ENCODE measurements around the gene HMG20A. TPM values are rescaled to one million over a fixed set of nuclear protein-coding genes. Genes with fewer than 3 reads are reported as not detected.
A peak's percentile ranks its signal among the peaks of the same experiment; 100 is the strongest.

Gene HMG20A
- total RNA-seq, 6 experiments from 2014 or later, result 14.6 to 21.1 (median 19.5) TPM

- Histone ChIP-seq H3K27me3 (no peaks in the 10 kb centered on the region), H3K4me1 (no peaks in the 10 kb centered on the region), H3K36me3 (peaks cover 0 to 47% (median 10%) of the 10 kb centered on the region in 4 donors), H3K4me3 (no peak overlapping the region), H3K9me3 (no peaks in the 10 kb centered on the region), H3K27ac (no peak overlapping the region)
- WGBS (ENCODE audit: insufficient coverage, low coverage, low lambda C conversion rate, missing lambda C conversion rate), result 92% methylated on average over 3 of the region's 3 CpGs
- ATAC-seq (peak in 2 of 4 donors; percentile 35 to 75), DNase-seq (no peak)
- TF ChIP-seq CTCF (IDR thresholded peaks at IDR 0.05) (no peak), POLR2A (IDR thresholded peaks at IDR 0.05) (no peak)
- intact Hi-C loops (cut with DNase I), result no loop called here
These were observed 43.6 kb downstream of the HMG20A start for GRCh38 chr15:77464129-77464865.

- DNase-seq, result no peak
- H3K27ac ChIP-seq, result no peak overlapping the region
- peaks cover 0 to 61% (median 19%) of the 10 kb centered on the region in 4 donors for H3K36me3 ChIP-seq
- H3K4me3 ChIP-seq, result no peak overlapping the region
- no peaks in the 10 kb centered on the region for H3K4me1 ChIP-seq
- no peaks in the 10 kb centered on the region for H3K27me3 ChIP-seq
- H3K9me3 ChIP-seq, result no peaks in the 10 kb centered on the region
- no peak for TF ChIP-seq POLR2A (IDR thresholded peaks at IDR 0.05)
- WGBS (ENCODE audit: insufficient coverage, low coverage, low lambda C conversion rate, missing lambda C conversion rate), result 88% methylated on average over 1 of the region's 1 CpG
- intact Hi-C loops (cut with DNase I), result no loop called here
- no peak for ATAC-seq
These were observed 45.8 kb downstream of the HMG20A start for GRCh38 chr15:77466521-77466920.

- TF ChIP-seq CTCF (IDR thresholded peaks at IDR 0.05) (no peak), POLR2A (IDR thresholded peaks at IDR 0.05) (no peak)
- Histone ChIP-seq H3K4me1 (no peaks in the 10 kb centered on the region), H3K27me3 (no peaks in the 10 kb centered on the region), H3K9me3 (no peaks in the 10 kb centered on the region), H3K36me3 (peaks cover 0 to 67% (median 22%) of the 10 kb centered on the region in 4 donors), H3K4me3 (no peak overlapping the region), H3K27ac (no peak overlapping the region)
- WGBS (ENCODE audit: insufficient coverage, low coverage, low lambda C conversion rate, missing lambda C conversion rate), result 85% methylated on average over 3 of the region's 3 CpGs
- ATAC-seq (no peak), DNase-seq (no peak)
- intact Hi-C loops (cut with DNase I), result no loop called here
These were observed 48.2 kb downstream of the HMG20A start for GRCh38 chr15:77468896-77469295.

- no peak for DNase-seq
- Histone ChIP-seq H3K9me3 (no peaks in the 10 kb centered on the region), H3K27me3 (no peaks in the 10 kb centered on the region), H3K4me1 (no peaks in the 10 kb centered on the region), H3K27ac (no peak overlapping the region), H3K4me3 (no peak overlapping the region), H3K36me3 (peaks cover 0 to 61% (median 17%) of the 10 kb centered on the region in 4 donors)
- no peak for TF ChIP-seq POLR2A (IDR thresholded peaks at IDR 0.05)
- TF ChIP-seq CTCF (IDR thresholded peaks at IDR 0.05), result no peak
- ATAC-seq, result no peak
- intact Hi-C loops (cut with DNase I), result no loop called here
These were observed 49.5 kb downstream of the HMG20A start for GRCh38 chr15:77470235-77470634.

- H3K36me3 ChIP-seq, result peaks cover 0 to 41% (median 20%) of the 10 kb centered on the region in 4 donors
- TF ChIP-seq POLR2A (IDR thresholded peaks at IDR 0.05), result no peak
- TF ChIP-seq CTCF (IDR thresholded peaks at IDR 0.05), result no peak
These were observed 52.6 kb downstream of the HMG20A start for GRCh38 chr15:77473328-77473727.

More at GRCh38 chr15:77473328-77473727, 52.6 kb downstream of the HMG20A start:
- Histone ChIP-seq H3K4me1 (no peaks in the 10 kb centered on the region), H3K27me3 (no peaks in the 10 kb centered on the region), H3K9me3 (no peaks in the 10 kb centered on the region), H3K27ac (no peak overlapping the region), H3K4me3 (no peak overlapping the region)
- ATAC-seq, result no peak
- DNase-seq, result no peak
- intact Hi-C loops (cut with DNase I), result no loop called here
